SKM-1 (cell line): ENCODE measurements around the gene MKLN1.
"Not testable (repeated sequence)": the region's sequence is repeated elsewhere in the genome, so short reads cannot be mapped to it uniquely, and the experiment has no call there.

ENCODE experiments used
- DNase-seq: peaks from one replicate; lab custom pipeline; 2025; ENCODE audit not compliant: unreplicated experiment; lab: John Stamatoyannopoulos, UW

MKLN1 gene

DNA sequence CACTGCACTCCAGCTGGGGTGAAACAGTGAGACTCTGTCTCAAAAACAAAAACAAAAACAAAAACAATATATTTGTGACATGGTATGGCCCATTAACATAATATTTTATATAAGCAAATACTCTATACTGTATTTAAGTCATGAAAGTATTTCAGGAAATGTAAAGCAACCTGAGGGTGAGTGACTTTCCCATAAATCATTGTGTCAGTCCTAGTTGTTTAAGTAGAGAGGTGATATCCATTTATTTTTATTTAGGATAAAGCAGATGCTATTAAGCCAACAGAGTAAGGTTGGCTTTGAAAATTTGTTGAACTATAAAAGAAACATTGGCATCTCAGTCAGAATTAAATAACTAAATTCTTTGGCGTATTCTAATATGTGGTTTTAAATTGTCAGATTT is 60.5 kb downstream of the MKLN1 start:
- DNase-seq, result no peak

DNA sequence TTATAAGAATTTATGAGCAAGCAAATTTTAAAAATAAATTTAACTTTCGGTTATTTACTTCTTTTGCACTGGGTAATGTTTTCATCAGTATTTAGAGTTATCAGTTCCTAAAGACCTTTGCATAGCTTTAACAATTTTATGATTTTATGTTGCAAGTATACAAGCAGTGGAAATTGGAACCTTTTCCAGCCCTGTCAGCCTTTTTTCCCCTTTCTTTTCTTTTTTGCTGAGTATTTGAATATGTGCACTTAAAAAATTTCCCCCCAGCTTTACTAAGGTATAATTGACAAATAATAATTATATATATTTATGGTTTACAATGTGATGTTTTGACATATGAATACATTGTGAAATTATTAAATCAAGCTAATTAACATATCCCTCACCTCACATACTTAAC is 62.6 kb downstream of the MKLN1 start:
- no peak for DNase-seq

DNA sequence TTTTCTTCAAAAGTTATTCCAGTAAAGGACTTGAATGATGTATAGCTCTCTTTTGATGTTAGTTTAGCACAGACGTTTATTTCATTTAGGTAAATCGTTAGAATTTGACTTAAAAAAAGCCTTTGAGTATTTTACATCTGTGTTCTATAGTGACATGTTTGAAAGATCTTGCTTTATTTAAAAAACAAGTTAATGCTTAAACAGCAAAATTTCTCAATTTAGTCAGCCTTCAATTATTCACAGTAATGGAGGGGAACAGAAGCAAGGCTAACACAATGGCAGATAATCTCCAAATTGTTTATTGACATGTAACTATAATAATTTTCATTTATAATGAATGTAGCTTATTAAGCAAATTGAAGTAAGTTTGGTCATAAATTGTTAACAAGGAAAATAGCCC is 63.5 kb downstream of the MKLN1 start:
- no peak for DNase-seq

DNA sequence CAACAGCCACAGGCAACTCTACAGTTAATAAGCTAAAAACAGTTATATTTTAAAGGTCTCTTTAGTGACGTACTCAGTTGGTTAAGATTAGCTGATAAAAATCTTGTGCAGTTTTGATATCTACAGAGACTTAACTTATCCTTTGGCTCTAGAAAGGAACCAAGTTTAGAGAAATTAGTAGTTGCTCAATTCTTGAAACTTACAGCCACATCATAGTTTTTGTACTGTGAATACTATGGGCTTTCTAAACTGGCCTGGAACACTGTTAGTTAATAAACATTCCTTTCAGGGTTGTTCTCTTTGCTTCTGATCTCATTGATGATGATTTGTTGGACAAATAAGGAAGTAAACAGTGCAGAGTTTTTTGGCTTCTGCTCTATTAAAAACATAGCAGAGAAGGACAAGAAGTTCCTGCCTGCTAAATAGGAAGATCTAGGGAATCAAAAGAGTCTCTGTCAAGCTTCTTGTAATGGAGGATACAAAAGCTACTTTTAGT is 73.1 kb downstream of the MKLN1 start:
- no peak for DNase-seq

DNA sequence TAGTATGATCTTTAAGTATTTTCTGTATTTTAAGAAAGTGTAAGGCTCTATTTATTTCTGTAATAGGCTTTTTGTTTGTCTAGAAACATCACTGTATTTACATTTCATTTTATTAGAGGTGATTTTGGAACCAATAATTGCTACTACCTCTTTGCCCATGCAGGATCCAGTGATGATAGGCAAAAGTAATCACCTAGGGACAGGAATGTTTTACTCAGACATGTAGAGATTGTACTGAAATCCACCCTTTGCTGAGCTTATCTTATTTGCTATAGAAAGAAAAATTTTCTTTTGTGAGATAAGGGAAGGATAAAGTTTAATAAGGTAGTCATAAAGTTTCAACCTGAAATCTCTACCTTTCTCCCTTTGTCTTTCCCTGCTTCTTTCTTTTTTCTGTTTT is 73.5 kb downstream of the MKLN1 start:
- DNase-seq, result no peak

DNA sequence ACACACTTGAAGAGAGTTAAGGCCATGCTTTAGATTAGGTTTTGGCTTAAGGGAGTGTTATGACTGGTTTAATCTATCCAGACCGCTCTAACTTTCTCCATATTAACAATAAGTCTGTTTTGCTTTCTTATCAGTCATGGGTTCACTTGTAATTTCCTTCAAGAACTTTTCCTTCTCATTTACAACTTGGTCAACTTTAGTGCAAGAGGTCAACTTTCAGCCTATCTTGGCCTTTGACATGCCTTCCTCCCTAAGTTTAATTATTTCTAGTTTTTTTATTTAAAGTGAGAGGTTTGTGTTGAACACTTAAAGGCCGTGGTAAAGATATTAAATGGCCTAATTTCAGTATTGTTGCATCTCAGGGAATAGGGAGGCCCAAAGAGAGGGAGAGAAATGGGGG is 75.6 kb downstream of the MKLN1 start:
- DNase-seq, result no peak

DNA sequence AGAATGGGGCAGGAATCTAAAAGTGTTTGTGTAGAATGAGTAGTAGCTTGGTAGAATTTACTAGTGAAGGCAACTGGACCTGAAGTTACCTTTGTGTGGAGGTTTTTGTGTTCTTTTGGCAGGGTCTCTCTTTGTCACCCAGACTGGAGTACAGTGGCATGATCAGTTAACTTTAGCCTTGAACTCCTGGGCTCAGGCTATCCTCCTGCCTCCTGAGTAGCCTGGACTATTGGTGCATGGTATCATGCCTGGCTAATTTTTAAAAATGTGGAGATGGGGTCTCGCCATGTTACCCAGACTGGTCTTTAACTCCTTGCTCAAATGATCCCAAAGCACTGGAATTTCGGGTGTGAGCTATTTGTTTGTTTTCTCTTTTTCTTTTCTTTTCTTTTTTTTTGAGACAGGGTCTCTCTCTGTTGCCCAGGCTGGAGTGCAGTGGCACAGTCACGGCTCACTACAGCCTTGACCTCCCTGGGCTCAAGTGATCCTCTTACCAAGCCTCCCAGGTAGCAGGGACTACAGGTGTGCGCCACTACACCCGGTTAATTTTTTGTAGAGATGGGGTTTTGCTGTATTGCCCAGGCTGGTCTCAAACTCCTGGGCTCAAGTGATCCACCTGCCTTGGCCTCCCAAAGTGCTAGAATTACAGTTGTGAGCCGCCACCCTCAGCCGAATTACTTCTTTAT is 76.7 kb downstream of the MKLN1 start:
- no peak for DNase-seq

DNA sequence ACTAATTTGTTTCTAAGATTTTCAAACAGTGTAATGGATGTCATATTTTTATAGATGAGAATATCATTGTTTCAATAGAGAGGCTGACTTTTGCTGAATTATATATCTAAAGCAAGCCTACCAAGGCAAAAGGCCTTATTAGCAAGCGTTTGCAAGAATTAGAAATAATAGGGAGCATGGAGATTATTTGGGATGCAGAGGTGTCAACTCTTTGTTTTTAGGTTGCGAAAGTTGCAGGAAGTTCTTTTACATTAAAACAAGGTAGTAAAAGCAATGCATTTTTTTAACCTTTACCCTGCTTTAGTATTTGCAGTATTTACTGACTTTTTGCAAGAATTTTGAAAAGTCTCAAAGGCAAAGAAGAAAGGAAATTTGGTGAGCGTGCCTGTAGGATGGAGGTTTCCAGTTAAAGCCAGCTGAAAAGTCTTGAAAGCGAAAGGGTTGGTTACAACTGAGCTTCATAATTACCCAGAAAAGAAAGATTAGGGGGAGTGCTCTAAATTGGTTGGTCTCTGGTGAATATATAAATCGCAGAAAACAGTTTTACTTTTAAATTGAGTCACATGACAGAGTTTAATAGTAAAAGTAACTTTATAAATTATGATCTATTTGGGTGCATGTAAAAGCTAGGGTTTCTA is 81.6 kb downstream of the MKLN1 start:
- no peak for DNase-seq

DNA sequence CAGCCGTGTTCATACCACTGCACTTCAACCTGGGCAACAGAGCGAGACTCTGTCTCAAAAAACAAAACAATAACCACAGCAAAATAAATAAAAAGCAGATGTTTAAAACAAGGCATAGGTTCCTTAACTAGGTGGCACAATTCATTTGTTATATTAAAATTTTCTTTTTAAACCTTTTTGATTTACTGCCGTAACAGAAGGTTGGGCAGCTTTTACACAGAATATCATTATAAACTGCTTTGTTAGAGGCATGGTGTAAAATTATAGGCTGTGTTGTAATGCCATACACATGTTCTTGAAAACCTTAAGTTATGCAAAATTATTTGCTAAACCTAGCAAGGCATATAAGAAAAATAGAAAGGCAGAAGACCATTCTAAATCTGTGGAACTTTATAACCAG is 84.4 kb downstream of the MKLN1 start:
- no peak for DNase-seq

DNA sequence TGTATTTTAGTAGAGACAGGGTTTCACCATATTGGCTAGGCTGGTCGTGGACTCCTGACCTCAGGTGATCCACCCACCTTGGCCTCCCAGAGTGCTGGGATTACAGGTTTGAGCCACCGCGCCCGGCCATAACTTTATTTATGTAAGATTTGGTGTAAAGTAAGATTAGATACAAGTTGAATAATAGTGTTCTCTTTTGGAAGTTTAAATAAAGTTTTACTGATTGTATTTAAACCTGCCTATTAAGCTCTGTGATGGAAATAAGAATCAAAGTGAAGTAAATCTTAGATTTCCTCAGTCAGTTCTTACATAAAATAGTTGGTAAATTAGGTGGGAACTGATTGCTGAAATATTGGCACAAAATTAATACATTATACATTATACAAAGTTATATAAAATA is 86.0 kb downstream of the MKLN1 start:
- no peak for DNase-seq

DNA sequence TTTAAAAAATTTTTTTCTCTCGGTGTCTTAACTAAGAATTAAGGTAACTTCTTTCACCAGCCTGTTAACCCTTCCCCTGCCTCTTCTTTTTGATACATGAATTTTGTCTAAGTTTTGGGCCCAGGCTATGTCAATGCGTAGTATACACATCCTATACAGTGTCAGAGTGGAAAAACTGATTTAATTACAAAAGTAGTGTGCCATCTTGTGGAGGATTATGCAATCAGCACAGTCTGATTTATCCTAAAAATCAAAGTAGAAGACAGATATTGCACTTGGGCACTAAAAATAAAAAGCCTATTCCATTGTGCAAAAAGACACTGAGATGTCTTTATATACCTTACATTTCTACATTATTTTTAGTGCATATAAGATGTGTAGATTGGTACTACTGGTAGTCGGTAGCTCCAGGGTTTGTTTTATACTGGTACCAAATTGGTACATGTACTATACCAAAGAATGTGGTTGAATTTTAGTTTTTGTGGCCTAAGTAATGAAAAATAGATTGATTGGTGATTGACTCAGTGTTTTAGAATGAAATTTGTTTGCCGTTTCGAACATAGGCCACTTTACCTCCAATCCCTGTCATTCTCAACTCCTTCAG is 96.6 kb downstream of the MKLN1 start:
- no peak for DNase-seq

DNA sequence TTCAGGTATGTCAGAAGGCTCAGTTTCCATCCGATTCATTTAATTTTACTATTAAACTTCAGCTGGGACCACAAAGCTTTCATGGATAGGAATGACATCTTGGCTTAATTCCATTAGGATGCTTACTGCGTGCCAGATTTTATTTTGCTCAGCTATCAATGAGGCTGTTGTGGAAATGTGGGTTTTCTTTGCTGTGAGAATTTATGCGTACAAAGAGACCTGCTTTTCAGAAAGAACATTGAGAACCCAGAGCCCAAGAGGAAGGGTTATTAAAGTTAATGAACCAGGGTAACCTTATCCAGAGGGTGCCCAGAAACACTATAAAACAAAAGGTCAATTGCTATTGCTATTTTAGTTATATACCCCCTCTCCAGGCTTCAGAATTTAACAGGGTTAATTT is 98.3 kb downstream of the MKLN1 start:
- no peak for DNase-seq

DNA sequence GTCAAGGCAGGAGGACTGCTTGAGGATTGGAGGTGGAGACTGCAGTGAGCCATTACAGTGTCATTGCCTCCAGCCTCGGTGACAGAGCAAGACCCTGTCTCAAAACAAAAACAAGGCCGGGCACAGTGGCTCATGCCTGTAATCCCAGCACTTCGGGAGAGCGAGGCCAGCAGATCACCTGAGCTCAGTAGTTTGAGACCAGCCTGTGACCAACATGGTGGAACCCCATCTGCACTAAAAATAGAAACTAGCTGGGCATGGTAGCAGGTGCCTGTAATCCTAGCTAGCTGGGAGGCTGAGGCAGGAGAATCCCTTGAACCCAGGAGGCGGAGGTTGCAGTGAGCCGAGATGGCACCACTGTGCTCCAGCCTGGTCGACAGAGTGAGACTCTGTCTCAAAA is 103.2 kb downstream of the MKLN1 start:
- DNase-seq, result not testable (repeated sequence)

DNA sequence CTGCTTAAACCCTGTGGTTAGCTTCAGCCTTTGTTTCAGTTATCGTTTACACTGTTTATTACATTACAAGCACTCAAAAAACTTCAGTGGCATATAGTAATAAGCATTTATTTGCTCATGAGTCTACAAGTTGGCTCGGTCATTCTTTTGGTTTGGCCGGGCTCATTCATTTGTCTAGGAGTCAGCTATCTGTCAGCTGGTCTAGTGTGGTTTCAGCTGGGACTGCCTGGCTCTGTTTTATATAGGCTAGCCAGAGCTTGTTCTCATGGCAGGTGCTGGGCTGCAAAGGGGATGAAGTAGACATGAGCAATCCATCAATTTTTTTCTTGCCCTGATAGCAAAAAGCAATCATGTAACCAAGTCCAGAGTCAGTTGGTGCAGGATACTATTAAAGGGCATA is 103.6 kb downstream of the MKLN1 start:
- no peak for DNase-seq

DNA sequence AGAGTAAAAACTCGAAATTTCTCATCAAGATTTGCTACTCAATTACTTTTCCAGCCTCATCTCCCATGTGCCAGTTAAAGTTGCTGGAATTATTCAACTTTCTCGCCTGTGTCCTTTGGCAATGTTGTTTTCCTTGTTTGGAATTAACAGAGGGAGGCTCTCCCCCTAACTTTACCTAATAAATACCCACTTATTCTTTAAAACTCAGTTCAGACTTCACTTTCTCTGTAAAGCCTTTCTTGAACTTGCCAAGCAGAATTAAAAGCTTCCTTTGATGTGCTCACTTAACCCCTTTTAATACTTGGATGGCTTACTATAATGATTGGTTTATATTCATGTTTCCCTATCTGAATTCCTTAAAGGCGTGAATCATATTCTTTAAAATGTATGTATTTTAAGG is 104.1 kb downstream of the MKLN1 start:
- no peak for DNase-seq

DNA sequence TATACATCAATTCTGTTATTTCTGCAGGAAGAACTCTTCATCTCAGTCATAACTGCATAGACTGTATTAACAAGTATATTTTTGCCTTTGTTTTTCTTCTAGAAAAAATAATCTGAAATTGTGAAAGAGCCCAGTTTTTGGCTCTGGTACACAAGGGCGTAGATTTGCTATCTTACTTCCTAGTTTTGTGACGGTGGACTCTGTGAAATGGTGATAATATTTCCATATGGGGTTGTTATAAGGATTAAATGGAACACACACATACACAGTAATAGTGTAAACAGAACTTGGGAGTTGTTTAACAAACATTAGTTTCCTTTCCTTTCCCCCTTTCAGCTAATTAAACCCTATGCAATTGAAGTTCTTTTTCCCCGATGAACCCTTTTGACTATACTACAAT is 108.7 kb downstream of the MKLN1 start:
- DNase-seq, result no peak

DNA sequence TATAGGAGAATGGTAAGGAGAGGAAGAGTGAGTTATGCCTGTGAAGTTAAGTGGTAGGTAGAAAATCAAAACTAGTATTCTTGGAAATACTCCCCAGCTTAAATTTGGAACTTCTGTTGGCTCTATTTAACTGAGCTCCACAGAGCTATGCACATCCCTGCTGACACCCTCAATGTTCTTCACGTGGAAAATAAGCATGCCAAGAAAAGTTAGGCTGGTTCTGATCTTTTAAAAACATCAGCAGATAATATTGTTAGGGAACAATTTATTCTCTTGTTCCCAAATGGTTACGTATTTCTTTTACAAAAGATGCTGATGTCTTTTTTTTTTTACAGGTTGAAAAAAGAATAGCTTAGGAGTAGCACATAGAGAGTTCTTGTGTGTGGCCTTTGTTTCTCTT is 111.3 kb downstream of the MKLN1 start:
- DNase-seq, result no peak

DNA sequence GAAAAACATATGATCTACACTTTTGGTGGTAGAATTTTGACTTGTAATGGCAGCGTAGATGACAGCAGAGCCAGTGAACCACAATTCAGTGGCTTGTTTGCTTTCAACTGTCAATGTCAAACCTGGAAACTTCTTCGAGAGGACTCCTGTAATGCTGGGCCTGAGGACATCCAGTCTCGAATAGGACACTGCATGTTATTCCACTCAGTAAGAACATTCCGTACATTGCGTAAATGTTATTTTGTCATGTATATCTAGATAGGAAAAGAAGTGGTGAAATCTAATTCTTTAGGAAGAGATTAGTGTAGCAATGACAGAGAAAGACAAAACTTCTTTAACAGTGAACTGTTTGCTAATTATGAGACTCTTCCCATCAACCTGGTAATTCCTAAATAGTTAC is 115.8 kb downstream of the MKLN1 start:
- no peak for DNase-seq

DNA sequence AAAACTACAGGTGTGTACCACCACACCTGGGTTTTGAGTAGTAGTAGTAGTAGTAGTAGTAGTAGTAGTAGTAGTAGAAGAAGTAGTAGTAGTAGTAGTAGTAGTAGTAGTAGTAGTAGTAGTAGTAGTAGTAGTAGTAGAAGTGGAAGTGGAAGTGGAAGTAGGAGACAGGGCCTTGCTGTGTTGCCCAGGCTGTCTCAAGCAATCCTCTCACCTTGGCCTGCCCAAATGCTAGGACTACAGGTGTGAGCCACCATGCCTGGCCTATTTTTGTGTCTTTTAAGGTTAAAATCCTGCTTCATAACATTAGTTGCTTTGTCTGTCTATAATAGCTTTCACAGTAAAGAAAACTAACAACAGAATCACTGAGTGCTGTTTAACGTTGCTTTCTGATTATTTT is 117.0 kb downstream of the MKLN1 start:
- DNase-seq, result no peak

DNA sequence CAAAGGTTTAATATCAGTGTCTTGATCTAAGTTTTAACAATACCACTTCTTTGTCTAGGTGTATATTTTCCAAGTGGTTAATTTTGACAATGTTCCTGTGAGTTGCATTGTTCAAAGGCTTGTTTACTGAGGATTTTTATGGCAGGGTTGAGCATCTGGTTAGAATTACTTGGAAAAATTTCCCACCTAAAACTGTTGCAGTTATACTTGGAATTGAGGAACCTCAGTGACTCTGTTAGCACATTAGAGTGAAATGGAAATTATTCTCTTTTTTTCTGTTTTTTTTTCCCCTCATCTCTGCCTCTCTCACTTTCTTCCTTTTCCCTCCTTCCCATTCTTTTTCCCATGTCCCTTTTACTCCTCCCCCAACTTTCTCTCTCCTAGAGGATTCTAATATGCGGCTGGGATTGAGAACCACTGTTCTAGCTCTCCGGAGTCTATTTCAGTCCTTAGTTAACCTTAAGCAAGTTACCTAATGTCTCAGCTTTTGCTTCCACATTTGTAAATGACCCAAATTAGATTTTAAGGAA is 121.8 kb downstream of the MKLN1 start:
- DNase-seq, result no peak

DNA sequence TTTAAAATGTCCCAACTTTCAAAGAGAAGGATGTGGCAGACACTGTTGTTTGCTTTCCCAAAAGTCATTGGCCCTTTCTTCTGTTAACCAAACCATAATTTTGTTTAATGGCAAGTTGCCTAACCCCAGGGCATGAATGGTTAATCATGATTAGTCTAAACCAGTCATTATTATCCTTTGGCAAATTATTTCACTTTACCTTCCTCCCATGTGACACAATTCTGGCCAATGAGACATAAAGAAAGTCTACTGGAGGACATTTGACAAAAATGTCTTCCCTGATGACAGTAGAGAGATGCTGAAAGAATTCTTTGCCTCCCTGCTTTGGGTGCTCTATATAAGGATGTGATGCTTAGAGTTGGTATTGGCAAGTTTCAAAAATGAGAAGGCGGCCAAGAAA is 126.8 kb downstream of the MKLN1 start:
- DNase-seq, result no peak

DNA sequence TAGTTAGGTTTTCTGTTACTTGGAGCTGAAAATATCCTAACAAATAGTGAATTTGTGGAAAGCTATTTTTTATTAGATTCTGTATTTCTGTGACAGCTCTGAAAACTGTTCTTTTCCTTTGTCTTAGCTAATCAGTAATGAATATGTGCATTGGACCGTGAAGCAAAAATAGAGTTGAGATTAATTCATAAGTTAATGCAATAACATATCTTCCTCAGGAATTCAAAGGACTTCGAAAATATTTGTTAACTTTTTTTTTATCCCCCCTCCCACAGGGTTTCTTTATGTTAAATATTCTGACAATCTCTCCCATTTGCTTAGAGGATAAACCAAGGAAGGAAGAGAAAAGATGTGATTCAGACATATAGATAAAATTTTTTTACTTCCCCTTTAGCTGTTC is 127.3 kb downstream of the MKLN1 start:
- DNase-seq, result no peak
